Liver (tissue), 9 donors: ENCODE data around the gene RNF149. TPM values are rescaled to one million over a fixed set of nuclear protein-coding genes. Genes with fewer than 3 reads are reported as not detected.

Experiments
- DNase-seq: peaks from one replicate; pipeline ENCODE4 v3.0.0-alpha.2; 2017; ENCODE audit warnings: low spot score
- H3K27ac ChIP-seq, 2 donors: one replicate each; pipeline ENCODE4 v1.7.0; 2013; ENCODE audit warnings: inconsistent platforms in 2 of 2, low read length in 2 of 2, control low read depth in 1 of 2, low read depth in 1 of 2, mild to moderate bottlenecking in 1 of 2
- H3K27me3 ChIP-seq, 4 donors: one replicate each; pipeline versions ENCODE4 v1.6.1 to v1.7.0; 2013; ENCODE audit warnings: low read length in 3 of 4, inconsistent platforms in 1 of 4, mild to moderate bottlenecking in 1 of 4, moderate library complexity in 1 of 4; ENCODE audit not compliant: control insufficient read depth in 4 of 4, insufficient read depth in 4 of 4
- H3K36me3 ChIP-seq, 4 donors: one replicate each; pipeline versions ENCODE4 v1.6.1 to v1.7.0; 2013; ENCODE audit warnings: low read length in 3 of 4, mild to moderate bottlenecking in 3 of 4, low read depth in 1 of 4, moderate library complexity in 1 of 4; ENCODE audit not compliant: control insufficient read depth in 4 of 4, insufficient read depth in 3 of 4
- H3K4me1 ChIP-seq, 4 donors: one replicate each; pipeline versions ENCODE4 v1.6.1 to v1.7.0; 2013; ENCODE audit warnings: low read length in 3 of 4, mild to moderate bottlenecking in 3 of 4, moderate library complexity in 1 of 4; ENCODE audit not compliant: control insufficient read depth in 4 of 4, insufficient read depth in 4 of 4
- H3K4me3 ChIP-seq, 3 donors: one replicate each; pipeline versions ENCODE4 v1.6.1 to v1.7.0; 2013; ENCODE audit warnings: low read length in 3 of 3, control low read depth in 1 of 3, low read depth in 1 of 3, mild to moderate bottlenecking in 1 of 3
- H3K9ac ChIP-seq, 2 donors: one replicate each; pipeline ENCODE4 v1.7.0; 2013; ENCODE audit warnings: low read length in 2 of 2, mild to moderate bottlenecking in 2 of 2, moderate library complexity in 2 of 2, control low read depth in 1 of 2, low read depth in 1 of 2
- H3K9me3 ChIP-seq, 4 donors: one replicate each; pipeline versions ENCODE4 v1.6.1 to v1.7.0; 2013; ENCODE audit warnings: low read length in 3 of 4; ENCODE audit not compliant: control insufficient read depth in 4 of 4
- EGR1 ChIP-seq, 2 donors: IDR thresholded peaks; 2 replicates each; pipeline ENCODE4 v1.6.1; 2016 to 2018; ENCODE audit warnings: antibody characterized with exemption in 2 of 2, low read depth in 2 of 2
- FOXA1 ChIP-seq: IDR thresholded peaks from 2 replicates; pipeline ENCODE4 v1.6.1; 2016; ENCODE audit warnings: antibody characterized with exemption
- FOXA2 ChIP-seq: IDR thresholded peaks from 2 replicates; pipeline ENCODE4 v1.6.1; 2016; ENCODE audit warnings: antibody characterized with exemption
- GABPA ChIP-seq, 2 donors: IDR thresholded peaks in 1 of 2; conservative IDR thresholded peaks in 1 of 2; 2 replicates each; pipeline ENCODE4 v1.6.1; 2016; ENCODE audit warnings: antibody characterized with exemption in 2 of 2, mild to moderate bottlenecking in 1 of 2, moderate library complexity in 1 of 2
- HNF4A ChIP-seq, 2 donors: conservative IDR thresholded peaks; 2 replicates each; pipeline ENCODE4 v1.6.1; 2016; ENCODE audit warnings: antibody characterized with exemption in 2 of 2, mild to moderate bottlenecking in 2 of 2
- HNF4G ChIP-seq: IDR thresholded peaks from 2 replicates; pipeline ENCODE4 v1.6.1; 2016; ENCODE audit warnings: antibody characterized with exemption
- JUND ChIP-seq, 2 donors: IDR thresholded peaks; 2 replicates each; pipeline ENCODE4 v1.6.1; 2016; ENCODE audit warnings: antibody characterized with exemption in 2 of 2
- NR2F2 ChIP-seq: IDR thresholded peaks from 2 replicates; pipeline ENCODE4 v1.6.1; 2016; ENCODE audit warnings: antibody characterized with exemption
- RAD21 ChIP-seq, 2 donors: IDR thresholded peaks; 2 replicates each; pipeline ENCODE4 v1.6.1; 2016; ENCODE audit warnings: antibody characterized with exemption in 2 of 2, mild to moderate bottlenecking in 2 of 2
- RXRA ChIP-seq, 2 donors: IDR thresholded peaks; 2 replicates each; pipeline ENCODE4 v1.6.1; 2017 to 2018; ENCODE audit warnings: antibody characterized with exemption in 2 of 2, mild to moderate bottlenecking in 1 of 2
- SP1 ChIP-seq: IDR thresholded peaks from 2 replicates; pipeline ENCODE4 v1.6.1; 2018; ENCODE audit warnings: antibody characterized with exemption, mild to moderate bottlenecking
- TAF1 ChIP-seq: conservative IDR thresholded peaks from 2 replicates; pipeline ENCODE4 v1.6.1; 2016; ENCODE audit warnings: antibody characterized with exemption, mild to moderate bottlenecking
- YY1 ChIP-seq: IDR thresholded peaks from 2 replicates; pipeline ENCODE4 v1.6.1; 2016; ENCODE audit warnings: antibody characterized with exemption, mild to moderate bottlenecking
- ZBTB33 ChIP-seq: IDR thresholded peaks from 2 replicates; pipeline ENCODE4 v1.6.1; 2016; ENCODE audit warnings: antibody characterized with exemption
- WGBS: extraction: QIAGEN DNeasy Blood & Tissue Kit; methylation state at CpG from one replicate; pipeline ENCODE4 v1.1.7; 2013; 5-methylcytosine and 5-hydroxymethylcytosine counted together
- polyA plus RNA-seq, 2 donors: library from polyadenylated mRNA; stranded (reverse) in 1 of 2; unstranded in 1 of 2; fragments of 200-250 nt in 1 of 2; fragments of >200 nt in 1 of 2; fragmentation: Nextera tagmentation in 1 of 2; extraction: Ambion mirVana in 1 of 2; gene quantifications; one replicate each; pipeline versions ENCODE4 v1.2.1 to v1.2.3, GENCODE V29; 2013 to 2015
- total RNA-seq, 2 donors: library from RNA; depleted of rRNA; stranded (reverse); fragments of >200 nt; gene quantifications; one replicate each; pipeline ENCODE4 v1.2.3, GENCODE V29; 2014
- TF ChIP-seq, protein P1 (sequence below): IDR thresholded peaks from 2 replicates; pipeline ENCODE4 v1.6.1; 2016; ENCODE audit warnings: antibody characterized with exemption
- TF ChIP-seq, protein P2 (sequence below): IDR thresholded peaks from 2 replicates; pipeline ENCODE4 v1.6.1; 2016; ENCODE audit warnings: antibody characterized with exemption, mild to moderate bottlenecking
- TF ChIP-seq, protein P3 (sequence below): IDR thresholded peaks from 2 replicates; pipeline ENCODE4 v1.6.1; 2016; ENCODE audit warnings: antibody characterized with exemption
- donor health status: healthy.
- donor health status: healthy.
- donor health status: healthy.
- donor health status: healthy.
- donor health status: healthy.

Gene RNF149
- total and polyA plus RNA-seq, 4 donors = 14.1 to 54.7 (median 29.1) TPM

- Histone ChIP-seq H3K27ac (no peak overlapping the region), H3K9me3 (no peaks in the 10 kb centered on the region), H3K36me3 (peaks cover 5 to 41% (median 34%) of the 10 kb centered on the region in 4 donors), H3K27me3 (no peaks in the 10 kb centered on the region), H3K4me1 (peaks cover 1 to 23% (median 9%) of the 10 kb centered on the region in 4 donors), H3K4me3 (no peak overlapping the region), H3K9ac (no peak overlapping the region)
- TF ChIP-seq, protein P1, sequence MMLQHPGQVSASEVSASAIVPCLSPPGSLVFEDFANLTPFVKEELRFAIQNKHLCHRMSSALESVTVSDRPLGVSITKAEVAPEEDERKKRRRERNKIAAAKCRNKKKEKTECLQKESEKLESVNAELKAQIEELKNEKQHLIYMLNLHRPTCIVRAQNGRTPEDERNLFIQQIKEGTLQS = no peak
- no peak for TF ChIP-seq RXRA (IDR thresholded peaks at IDR 0.05)
- no peak for TF ChIP-seq JUND (IDR thresholded peaks at IDR 0.05)
- no peak for TF ChIP-seq FOXA1
- WGBS = 92% methylated on average over 13 of the region's 13 CpGs
- no peak for DNase-seq
These were observed 44.1 kb downstream of the RNF149 start for GRCh38 chr2:101264360-101264939.

DNA sequence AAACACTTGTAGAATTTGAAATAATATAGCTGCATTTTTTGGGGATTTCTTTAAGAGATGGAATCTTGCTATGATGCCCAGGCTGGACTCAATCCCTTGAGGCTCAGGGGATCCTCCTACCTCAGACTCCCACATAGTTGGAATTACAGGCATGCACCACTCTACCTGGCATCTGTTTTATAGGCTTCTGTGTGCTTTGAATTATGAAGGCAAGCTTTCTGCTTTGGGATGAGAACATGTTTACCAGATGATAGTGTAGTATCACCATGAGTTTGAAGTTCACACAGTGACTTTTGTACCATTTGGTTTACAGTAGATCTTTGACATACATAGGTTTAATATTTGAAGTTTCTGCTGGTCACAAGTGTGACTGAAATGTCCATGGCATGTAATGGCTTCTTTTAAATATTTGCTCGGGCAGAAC, 45.1 kb downstream of the RNF149 start:
- Histone ChIP-seq H3K27me3 (no peaks in the 10 kb centered on the region), H3K36me3 (peaks cover 3 to 46% (median 38%) of the 10 kb centered on the region in 4 donors), H3K9me3 (no peaks in the 10 kb centered on the region), H3K9ac (no peak overlapping the region), H3K4me1 (peaks cover 1 to 22% (median 9%) of the 10 kb centered on the region in 4 donors), H3K27ac (no peak overlapping the region), H3K4me3 (no peak overlapping the region)
- TF ChIP-seq EGR1 (IDR thresholded peaks at IDR 0.05; ENCODE audit: low read depth in 2 of 2) (no peak), HNF4A (conservative IDR thresholded peaks at IDR 0.05) (no peak), SP1 (no peak)
- TF ChIP-seq, protein P2, sequence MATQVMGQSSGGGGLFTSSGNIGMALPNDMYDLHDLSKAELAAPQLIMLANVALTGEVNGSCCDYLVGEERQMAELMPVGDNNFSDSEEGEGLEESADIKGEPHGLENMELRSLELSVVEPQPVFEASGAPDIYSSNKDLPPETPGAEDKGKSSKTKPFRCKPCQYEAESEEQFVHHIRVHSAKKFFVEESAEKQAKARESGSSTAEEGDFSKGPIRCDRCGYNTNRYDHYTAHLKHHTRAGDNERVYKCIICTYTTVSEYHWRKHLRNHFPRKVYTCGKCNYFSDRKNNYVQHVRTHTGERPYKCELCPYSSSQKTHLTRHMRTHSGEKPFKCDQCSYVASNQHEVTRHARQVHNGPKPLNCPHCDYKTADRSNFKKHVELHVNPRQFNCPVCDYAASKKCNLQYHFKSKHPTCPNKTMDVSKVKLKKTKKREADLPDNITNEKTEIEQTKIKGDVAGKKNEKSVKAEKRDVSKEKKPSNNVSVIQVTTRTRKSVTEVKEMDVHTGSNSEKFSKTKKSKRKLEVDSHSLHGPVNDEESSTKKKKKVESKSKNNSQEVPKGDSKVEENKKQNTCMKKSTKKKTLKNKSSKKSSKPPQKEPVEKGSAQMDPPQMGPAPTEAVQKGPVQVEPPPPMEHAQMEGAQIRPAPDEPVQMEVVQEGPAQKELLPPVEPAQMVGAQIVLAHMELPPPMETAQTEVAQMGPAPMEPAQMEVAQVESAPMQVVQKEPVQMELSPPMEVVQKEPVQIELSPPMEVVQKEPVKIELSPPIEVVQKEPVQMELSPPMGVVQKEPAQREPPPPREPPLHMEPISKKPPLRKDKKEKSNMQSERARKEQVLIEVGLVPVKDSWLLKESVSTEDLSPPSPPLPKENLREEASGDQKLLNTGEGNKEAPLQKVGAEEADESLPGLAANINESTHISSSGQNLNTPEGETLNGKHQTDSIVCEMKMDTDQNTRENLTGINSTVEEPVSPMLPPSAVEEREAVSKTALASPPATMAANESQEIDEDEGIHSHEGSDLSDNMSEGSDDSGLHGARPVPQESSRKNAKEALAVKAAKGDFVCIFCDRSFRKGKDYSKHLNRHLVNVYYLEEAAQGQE = no peak
- WGBS = 87% methylated on average over 1 of the region's 1 CpG
- no peak for DNase-seq

- no peak overlapping the region for H3K27ac ChIP-seq
- no peaks in the 10 kb centered on the region for H3K27me3 ChIP-seq
- no peak overlapping the region for H3K9ac ChIP-seq
- no peak overlapping the region for H3K4me3 ChIP-seq
- peaks cover 0 to 11% (median 2%) of the 10 kb centered on the region in 4 donors for H3K4me1 ChIP-seq
- 93% methylated on average over 4 of the region's 4 CpGs for WGBS
- no peak for DNase-seq
- H3K36me3 ChIP-seq = peaks cover 6 to 47% (median 37%) of the 10 kb centered on the region in 4 donors
- H3K9me3 ChIP-seq = no peaks in the 10 kb centered on the region
- TF ChIP-seq, protein P3, sequence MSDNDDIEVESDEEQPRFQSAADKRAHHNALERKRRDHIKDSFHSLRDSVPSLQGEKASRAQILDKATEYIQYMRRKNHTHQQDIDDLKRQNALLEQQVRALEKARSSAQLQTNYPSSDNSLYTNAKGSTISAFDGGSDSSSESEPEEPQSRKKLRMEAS = no peak
- TF ChIP-seq FOXA1 = no peak
- TF ChIP-seq ZBTB33 = no peak
- TF ChIP-seq, protein P2 = no peak
- no peak for TF ChIP-seq RXRA (IDR thresholded peaks at IDR 0.05)
- no peak for TF ChIP-seq YY1
- no peak for TF ChIP-seq SP1
- no peak for TF ChIP-seq JUND (IDR thresholded peaks at IDR 0.05)
- no peak for TF ChIP-seq TAF1
- TF ChIP-seq, protein P1 = no peak
- no peak for TF ChIP-seq HNF4G
- TF ChIP-seq RAD21 (IDR thresholded peaks at IDR 0.05) = no peak
- TF ChIP-seq GABPA (IDR thresholded peaks at IDR 0.05 in 1 of 2, conservative IDR thresholded peaks at IDR 0.05 in 1 of 2) = no peak
- no peak for TF ChIP-seq NR2F2
- TF ChIP-seq FOXA2 = no peak
- no peak for TF ChIP-seq EGR1 (IDR thresholded peaks at IDR 0.05; ENCODE audit: low read depth in 2 of 2)
- TF ChIP-seq HNF4A (conservative IDR thresholded peaks at IDR 0.05) = no peak
These were observed 46.4 kb downstream of the RNF149 start for GRCh38 chr2:101262142-101262541.
